Activated CD4-positive, alpha-beta T cell treated with anti-CD3 and anti-CD28 coated beads, Interleukin-2, amount 50 U/mL, for 1 hour (primary cell): ENCODE data around the gene SYNGAP1.
A peak's percentile ranks its signal among the peaks of the same experiment; 100 is the strongest.
"Not testable (repeated sequence)": the region's sequence is repeated elsewhere in the genome, so short reads cannot be mapped to it uniquely, and the experiment has no call there.

Experiments used
- DNase-seq: peaks from one replicate; pipeline ENCODE4 v3.0.0-alpha.2; 2020

Gene SYNGAP1

GRCh38 chr6:33419580-33420490 lies at the start of gene SYNGAP1:
Gene SYNGAP1, plus strand, starts transcription at chr6:33420065. Its CDS starts 200 bp downstream, at chr6:33420265.
- peak; percentile 52 for DNase-seq

- DNase-seq: not testable (repeated sequence)
Observed at GRCh38 chr6:33371901-33372300, 48.0 kb upstream of the SYNGAP1 start.

- DNase-seq: no peak
Observed at GRCh38 chr6:33372526-33373123, 47.2 kb upstream of the SYNGAP1 start.

DNA sequence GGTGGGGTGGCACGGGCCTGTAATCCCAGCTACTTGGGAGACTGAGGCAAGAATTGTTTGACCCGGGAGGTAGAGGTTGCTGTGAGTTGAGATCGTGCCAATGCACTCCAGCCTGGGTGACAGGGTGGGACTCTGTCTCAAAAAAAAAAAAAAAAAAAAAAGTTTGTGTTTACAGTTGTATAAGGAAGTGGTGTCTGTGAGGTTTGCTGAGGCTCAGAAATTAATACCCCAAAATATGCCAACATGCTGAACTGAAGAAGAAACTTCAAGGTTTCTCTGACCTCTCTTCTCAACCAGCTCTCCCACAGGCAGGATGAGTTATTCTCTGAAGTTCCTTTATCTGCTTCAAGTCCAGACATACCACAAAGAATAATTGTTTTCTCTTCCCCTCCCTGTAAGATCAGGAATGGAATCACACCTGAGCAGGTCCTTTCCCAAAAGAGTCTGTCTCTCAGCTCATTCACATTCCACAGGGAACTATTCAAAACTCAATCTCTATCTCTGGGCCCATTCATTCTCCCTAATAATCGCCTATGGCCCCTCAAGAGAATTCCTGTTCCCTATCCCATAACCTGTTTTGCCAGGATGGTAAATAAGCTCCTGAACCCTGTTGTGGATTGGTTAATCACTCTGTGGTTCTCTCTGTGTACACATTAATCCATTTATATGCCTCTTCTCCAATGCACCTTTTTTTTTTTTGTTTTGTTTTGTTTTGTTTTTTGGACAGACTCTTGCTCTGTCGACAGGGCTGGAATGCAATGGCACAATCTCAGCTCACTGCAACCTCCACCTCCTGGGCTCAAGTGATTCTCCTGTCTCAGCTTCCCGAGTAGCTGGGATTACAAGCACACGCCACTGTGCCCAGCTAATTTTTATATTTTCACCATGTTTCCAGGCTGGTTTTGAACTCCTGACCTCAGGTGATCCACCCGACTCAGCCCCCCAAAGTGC lies 45.6 kb upstream of the SYNGAP1 start:
- DNase-seq: no peak

DNA sequence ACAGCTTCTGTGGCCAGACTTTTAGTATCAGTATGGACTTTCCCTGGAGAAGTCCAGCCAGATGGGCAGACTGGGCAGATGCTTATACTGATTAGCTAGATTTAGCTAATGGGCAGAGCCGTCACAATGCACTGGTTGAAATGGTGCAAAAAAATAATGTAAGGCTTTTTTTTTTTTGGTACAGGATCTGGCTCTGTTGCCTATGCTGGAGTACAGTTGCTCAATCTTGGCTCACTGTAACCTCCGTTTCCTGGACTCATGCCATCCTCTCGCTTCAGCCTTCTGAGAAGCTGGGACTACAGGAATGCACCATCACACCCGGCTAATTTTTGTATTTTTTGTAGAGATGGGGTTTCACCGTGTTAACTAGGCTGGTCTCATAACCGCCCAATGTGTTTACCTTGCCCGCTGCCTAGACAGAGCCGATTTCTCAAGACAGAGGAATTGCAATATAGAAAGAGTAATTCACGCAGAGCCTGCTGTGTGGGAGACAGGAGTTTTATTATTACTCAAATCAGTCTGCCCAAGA lies 44.7 kb upstream of the SYNGAP1 start:
- DNase-seq: no peak

GRCh38 chr6:33377171-33377570 lies 42.7 kb upstream of the SYNGAP1 start:
- no peak for DNase-seq

DNA sequence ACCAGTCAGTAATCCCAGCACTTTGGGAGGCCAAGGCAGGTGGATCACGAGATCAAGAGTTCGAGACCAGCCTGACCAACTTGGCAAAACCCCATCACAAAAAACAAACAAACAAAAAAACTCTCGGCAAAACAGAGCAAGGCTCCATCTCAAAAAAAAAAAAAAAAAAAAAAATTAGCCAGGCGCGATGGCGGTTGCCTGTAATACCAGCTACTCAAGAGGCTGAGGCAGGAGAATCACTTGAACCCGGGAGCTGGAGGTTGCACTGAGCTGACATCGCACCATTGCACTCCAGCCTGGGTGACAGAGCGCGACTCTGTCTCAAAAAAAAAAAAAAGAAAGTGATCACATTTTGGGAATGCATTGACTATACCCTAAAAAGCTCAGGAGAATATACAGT lies 40.7 kb upstream of the SYNGAP1 start:
- DNase-seq: not testable (repeated sequence)

DNA sequence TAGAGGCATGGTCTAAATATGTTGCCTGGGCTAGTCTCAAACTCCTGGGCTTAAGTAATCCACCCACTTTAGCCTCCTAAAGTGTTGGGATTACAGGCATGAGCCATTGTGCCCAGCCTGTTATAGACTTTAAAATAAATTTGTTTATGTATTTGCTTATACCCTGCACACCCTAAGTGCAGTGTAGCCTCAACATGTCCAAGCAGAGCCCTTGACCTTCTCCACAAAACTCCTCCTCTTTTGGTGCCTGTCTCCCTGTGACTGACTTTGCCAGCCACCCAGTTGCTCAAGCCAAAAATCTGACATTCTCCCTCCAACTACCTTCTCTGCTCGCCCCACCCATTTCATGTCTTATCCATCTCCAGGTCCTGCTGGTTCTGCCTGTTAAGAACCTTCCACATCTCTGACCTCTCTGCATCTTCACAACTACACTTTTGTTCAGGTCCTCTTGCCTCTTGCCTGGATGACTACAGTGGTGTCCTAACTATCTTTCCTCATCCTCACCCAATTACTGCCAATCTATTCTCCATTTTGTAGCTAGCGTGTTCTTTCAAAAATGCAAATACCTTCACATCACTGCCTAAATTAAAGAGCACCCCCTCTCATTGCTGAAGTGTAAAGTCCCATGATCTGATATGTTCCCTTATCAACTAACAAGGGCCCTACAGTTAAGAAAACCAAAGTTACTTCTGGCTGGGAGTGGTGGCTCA lies 39.4 kb upstream of the SYNGAP1 start:
- DNase-seq: no peak

DNA sequence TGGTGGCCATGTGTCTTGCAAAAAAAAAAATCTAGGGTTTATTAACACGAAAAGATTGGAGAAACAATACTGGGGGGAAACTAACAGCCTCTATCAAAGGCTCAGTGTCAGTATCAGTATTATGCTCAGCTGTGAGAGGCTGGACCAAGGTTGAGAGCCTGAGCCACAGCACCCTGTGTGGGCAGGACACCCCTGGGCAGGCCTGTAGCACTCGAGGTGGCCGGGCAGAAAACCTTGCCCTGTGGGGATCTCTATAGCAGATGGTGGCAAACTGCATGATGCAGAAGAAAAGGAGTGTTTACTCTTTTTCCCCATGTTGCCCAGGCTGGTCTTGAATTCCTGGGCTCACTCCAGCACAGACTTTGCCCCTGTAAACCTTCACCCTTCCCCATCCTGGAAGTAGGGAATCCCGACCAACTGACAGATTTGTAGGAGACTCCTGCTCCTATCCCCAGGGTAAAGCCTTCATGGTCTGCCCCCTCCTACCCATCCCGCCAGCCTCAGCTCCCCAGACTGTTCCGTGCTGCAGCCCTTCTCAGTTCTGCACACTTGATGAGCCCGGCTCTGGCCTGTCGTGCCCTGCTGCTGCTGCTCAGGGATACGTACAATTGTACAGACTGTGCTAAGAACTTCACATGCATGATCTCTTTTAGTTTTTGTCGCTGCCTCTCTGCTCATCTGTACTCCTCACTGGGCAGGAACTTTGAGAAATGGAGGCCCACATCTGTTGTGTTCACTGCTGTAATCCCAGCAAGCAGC lies 36.3 kb upstream of the SYNGAP1 start:
- no peak for DNase-seq

- no peak for DNase-seq
Observed at GRCh38 chr6:33384581-33385020, 35.3 kb upstream of the SYNGAP1 start.

DNA sequence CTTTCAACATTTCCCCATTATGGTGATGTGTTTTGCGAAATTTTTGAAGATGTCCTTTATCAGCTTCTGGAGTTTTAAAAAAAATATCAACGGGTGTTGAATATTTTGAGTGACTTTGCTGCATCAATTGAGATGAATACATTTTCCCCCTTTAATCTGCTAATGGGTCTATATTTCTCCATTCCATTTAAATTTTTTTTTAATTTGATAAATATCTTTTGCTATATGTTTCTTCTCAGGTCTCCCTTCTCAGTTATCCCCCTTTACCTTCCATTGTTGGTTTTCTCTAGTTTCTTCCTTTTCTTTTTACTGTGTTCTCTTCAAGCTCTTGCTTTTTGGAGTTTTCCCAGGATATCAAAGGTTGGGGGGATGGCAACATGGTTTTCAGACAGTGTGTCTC lies 29.7 kb upstream of the SYNGAP1 start:
- no peak for DNase-seq

- no peak for DNase-seq
Observed at GRCh38 chr6:33390767-33391277, 29.0 kb upstream of the SYNGAP1 start.

GRCh38 chr6:33391278-33391921 lies 28.5 kb upstream of the SYNGAP1 start, which contains the start of gene KIFC1:
Gene KIFC1, plus strand, starts transcription at chr6:33391823. Its CDS starts 163 bp downstream, at chr6:33391986.
- peak; percentile 99 for DNase-seq

- DNase-seq: no peak
Observed at GRCh38 chr6:33391922-33392594, 27.8 kb upstream of the SYNGAP1 start.

DNA sequence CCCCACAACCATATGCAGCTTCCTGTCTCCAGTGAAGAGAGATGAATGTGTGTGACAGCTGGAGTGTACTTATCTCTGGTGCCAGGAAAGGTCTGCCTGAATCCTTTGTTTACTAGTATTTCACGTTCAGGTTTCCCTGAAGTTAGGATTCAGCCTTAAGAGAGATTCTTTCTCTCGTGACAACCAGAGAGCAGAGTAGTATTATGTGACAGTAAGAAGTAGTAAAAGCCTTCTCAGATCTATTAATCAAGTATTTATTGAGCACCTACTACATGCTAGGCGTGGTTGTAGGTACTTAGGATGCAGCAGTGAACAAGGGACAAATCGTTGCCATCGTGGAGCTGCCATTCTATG lies 27.3 kb upstream of the SYNGAP1 start:
- DNase-seq: no peak

DNA sequence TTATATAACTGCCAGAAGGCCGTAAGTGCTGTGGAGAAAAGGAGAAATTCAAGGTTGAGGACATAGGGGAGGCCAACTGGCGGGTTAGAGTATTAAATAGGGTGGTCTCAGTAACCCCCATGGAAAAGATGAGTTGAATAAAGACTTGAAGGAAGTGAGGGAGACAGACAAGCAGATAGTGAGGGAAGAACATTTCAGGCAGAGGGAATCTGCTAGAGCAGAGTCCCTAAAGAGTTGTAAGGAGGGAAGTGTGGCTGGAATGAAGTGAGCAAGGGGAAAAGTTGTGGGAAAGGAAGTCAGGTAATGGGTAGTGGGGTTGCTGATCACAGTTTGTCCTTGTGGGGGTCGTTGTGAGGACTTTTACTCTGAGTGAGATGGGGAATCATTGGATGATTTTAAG lies 26.9 kb upstream of the SYNGAP1 start:
- no peak for DNase-seq

GRCh38 chr6:33397541-33397940 lies 22.3 kb upstream of the SYNGAP1 start:
- no peak for DNase-seq

- not testable (repeated sequence) for DNase-seq
Observed at GRCh38 chr6:33398601-33399000, 21.3 kb upstream of the SYNGAP1 start.

DNA sequence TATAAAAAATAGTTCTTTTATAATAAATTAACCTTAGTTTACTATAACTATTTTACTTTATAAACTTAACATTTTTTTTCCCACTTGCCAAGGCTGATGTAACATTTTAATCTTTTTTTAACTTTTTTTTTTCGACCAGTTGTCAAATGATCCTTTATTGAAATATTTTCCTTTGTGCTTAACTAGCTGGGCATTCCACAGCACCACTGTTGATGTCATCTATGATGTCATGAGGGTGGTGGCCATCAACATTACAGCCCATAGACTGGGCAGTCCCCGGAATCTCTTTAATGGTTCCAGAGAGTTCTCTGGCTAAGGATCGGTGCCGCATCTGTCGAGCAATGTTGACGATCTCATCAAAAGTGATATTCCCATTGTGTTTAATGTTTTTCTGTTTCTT lies 20.0 kb upstream of the SYNGAP1 start:
- DNase-seq: not testable (repeated sequence)

- DNase-seq: no peak
Observed at GRCh38 chr6:33404884-33405283, 15.0 kb upstream of the SYNGAP1 start.
